GM18520 (cell line): ENCODE data around the gene COX10.
"Not testable (repeated sequence)": the region's sequence is repeated elsewhere in the genome, so short reads cannot be mapped to it uniquely, and the experiment has no call there.

Experiments used
- ATAC-seq: cut with Tn5 transposase; IDR thresholded peaks from one replicate; pipeline ENCODE4 v1.9.1; 2021; ENCODE audit not compliant: unreplicated experiment

The COX10 gene

DNA sequence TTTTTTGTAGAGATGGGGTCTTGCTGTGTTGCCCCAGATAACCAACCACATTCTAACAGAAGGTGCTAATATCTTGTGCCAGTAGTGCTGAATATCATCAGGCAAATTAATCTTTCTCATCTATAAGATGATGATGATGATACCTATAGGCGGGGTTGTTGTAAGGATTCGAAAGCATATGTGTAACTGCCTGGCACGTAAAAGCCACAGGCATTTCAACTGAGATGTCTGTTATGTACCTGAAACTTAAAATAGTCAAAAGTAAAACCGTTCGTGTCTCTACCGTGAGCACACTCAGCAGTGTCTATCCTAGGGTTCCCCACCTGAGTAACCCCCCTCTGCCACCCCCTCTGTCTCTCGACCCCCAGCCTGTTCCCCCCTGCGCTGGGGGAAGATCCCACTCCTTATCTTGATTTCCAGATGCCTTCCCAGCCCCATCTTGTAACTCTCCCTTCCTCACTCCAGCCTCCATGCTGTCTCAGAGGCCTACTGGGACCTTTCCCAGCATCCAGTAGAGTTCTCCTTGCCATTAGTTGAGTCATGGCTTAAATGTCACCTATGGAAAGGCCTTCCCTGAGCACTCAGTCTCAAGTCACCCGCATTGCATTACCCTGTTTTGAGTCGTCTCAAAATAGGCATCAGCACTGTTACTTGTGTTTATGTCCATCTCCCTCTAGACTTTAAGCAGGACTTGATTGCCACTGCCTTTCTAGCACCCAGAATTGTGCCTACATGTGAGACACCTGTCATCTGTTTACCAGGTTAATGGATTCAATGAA is 133.3 kb downstream of the COX10 start:
- no peak for ATAC-seq

DNA sequence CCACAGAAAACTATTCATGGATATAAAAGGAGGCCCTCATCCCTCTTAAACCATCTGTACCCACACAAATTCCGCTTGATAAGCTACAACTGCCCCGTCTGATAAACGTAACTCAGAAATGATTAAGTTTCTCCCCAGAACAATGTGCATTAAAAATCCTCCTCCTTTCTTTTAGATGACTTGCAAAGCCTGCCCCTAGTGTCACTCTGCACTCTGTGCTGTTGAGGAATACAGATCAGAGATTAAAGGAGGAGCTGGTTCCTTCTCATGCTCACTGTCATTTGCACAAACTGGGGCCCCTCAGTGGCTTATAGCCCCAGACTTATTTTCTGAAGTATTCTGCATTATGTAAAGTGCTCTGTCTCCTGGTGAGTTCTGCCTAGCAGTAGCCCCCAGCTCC is 134.1 kb downstream of the COX10 start:
- ATAC-seq, result no peak

DNA sequence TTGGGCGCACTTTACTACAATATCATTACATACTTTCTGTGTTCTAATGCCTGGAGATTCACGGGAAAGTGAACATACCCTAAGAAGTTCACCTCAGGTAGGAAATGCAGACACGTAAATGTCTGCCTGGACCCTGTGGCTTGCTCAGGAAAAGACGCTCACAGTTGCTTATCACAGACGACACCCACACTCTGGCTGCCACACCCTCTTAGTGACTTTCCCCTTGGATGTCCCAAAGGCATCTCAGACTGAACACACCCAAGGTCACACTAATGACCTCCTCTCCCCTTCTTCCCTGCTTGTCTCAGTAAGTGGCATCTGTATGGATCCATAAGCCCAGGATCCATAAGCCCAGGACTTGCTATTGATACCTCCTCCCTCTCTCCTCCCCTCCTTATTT is 134.8 kb downstream of the COX10 start:
- ATAC-seq, result no peak

DNA sequence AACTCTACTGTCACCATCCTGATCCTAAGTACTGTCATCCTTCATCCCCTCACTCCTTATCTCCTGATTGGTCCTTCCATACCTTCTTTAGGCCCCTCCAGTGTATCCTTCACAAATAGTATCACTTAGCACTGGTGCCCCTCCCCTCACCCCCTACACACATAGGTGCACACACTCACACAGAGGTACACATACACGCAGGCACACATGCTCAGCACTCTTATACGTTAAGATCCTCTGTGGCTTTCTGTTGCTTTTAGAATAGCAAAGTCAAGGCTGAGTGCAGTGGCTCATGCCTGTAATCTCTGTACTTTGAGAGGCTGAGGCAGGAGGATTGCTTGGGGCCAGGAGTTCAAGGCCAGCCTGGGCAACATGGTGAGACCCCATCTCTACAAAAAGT is 135.2 kb downstream of the COX10 start:
- ATAC-seq, result no peak

- no peak for ATAC-seq
Measured at GRCh38 chr17:14205380-14205779, 136.1 kb downstream of the COX10 start.

- ATAC-seq, result no peak
Measured at GRCh38 chr17:14205992-14206461, 136.7 kb downstream of the COX10 start.

GRCh38 chr17:14206891-14207290 is 137.6 kb downstream of the COX10 start:
- no peak for ATAC-seq

DNA sequence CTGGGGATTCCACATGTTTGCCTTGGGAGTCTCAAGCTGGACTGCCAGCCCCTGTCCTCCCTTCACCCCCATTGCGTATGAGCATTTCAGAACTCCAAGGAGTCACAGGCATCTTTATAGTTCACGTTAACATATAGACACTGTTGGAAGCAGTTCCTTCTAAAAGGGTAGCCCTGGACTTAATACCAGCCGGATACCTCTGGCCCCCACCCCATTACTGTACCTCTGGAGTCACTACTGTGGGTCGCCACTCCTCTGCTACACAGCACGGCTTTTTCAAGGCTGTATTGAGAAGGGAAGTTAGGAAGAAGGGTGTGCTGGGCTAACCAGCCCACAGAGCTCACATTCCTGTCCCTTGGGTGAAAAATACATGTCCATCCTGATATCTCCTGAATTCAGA is 138.5 kb downstream of the COX10 start:
- no peak for ATAC-seq

DNA sequence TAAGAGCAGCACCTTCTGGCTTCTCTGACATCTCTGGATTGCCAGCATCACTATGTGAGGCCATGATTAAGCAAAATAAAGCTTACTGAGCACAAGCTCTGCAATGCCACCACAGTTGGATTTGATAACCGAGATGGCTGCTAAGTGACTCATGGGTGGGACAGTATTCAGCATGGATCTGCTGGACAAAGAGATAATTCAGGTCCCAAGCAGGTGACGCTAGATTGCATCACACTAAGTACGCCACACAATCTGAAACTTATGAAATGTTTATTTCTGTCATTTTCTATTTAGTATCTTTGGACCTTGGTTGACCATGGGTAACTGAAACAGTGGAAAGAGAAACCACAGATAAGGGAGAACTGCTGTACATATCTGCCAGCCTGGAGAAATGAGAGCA is 139.9 kb downstream of the COX10 start:
- ATAC-seq, result no peak

- ATAC-seq, result no peak
Measured at GRCh38 chr17:14211246-14211645, 141.9 kb downstream of the COX10 start.

DNA sequence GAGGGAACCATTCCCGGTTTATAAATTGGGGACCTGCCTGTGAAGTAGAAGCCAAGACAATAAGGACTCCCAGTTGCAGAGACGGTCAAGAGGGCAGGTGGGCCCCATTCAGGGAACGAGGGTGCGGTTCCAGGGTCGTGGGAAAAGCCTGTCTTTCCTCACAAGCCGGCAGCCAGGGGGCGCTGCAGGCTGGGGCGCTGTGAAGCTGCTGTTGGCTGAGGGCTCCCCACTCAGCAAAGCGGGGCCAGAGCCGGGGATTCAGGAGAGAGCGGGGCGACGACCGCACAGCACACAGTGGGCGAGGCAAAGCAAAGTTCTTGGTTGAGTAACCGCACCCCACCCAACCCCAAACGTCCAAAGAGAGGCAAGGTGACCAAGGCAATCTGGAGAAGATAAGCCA is 142.5 kb downstream of the COX10 start:
- no peak for ATAC-seq

DNA sequence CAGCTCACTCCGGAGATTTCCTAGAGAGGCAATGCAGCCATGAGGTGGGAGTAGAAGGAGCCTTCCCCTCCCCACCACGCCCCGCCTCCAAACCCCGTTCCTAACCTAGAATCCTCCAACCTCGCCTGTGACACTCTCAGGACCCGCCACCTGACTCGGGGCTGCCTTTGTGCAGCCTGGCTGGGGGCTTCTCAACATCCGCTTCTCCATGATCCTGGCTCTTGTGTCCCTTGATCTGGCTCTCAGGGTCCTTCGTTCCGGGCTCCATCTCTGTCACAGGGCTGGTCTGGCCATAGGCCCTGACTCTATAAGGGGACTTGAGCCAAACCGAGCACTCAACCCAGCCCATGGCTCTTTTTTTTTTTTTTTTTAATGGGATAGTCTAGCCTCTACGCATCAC is 143.1 kb downstream of the COX10 start:
- no peak for ATAC-seq

- no peak for ATAC-seq
Measured at GRCh38 chr17:14214271-14214670, 145.0 kb downstream of the COX10 start.

DNA sequence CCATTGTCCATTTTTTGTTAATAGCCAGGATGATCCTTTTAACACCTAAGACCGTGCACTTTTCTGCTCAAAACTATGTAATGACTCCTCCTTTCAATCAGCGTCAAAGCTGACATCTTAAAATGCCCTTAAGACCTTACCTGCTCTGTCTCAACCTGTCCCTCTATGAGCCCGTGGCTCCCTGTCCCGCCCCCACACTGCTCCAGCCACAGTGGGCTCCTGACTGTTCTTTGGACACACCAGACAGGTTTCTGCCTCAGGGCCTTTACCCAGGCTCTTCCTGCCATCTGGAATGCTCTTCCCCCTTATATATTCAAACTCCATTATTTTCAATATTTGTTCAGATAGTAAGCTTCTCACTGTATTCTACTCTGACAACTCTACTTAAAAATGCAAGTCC is 153.3 kb downstream of the COX10 start:
- no peak for ATAC-seq

- no peak for ATAC-seq
Measured at GRCh38 chr17:14225254-14225980, 156.1 kb downstream of the COX10 start.

- ATAC-seq, result no peak
Measured at GRCh38 chr17:14227052-14227451, 157.7 kb downstream of the COX10 start.

DNA sequence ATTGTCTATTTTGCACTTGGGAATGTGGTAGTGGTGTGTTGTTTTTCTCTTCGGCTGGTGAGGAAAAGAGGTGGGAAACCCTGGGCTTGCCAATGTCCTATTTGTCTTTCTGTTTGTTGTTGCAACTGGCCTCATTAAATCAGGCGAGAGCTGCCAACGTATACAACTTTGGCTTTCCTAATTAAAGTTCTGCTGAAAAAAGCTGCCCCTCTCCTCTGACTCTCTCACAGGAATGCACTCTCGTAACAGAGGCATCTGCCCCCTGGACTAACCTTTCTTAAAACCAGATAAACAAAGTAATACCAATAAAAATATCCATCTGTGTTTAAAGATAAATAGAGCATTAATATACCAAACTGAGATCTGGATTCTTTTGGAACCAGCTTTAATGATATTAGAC is 159.6 kb downstream of the COX10 start:
- no peak for ATAC-seq

DNA sequence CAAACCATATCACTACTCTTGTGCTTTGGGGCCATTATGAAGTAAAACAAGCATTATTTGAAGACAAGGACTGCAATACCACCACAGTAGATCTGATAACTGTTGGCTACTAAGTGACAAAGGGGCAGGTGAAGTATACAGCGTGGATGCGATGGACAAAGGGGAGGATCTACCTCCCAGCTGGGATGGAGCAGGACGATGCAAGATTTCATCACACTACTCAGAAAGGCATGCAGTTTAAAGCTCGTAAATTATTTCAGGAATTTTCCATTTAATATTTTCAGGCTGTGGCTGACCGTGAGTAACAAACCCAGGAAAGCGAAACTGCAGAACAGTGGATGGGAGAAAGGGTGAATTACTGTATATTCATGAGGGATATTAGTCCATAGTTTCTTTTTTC is 161.9 kb downstream of the COX10 start:
- not testable (repeated sequence) for ATAC-seq

DNA sequence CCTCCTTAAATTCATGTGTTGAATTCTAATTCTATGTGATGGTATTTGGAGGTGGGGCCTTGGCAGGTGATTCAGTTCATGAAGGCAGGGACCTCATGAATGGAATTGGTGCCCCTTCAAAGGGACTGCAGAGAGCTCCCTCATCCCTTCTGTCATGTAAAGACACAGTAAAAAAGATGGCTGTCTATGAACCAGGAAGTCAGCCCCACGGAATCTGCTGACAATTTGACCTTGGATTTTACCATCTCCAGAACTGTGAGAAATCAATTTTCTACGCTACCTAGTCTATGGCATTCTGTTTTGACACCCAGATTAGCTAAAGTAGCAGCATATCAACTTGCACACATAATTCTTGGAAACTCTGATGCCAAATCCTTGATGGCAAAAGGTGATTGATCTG is 165.7 kb downstream of the COX10 start:
- not testable (repeated sequence) for ATAC-seq

GRCh38 chr17:14236032-14236431 is 166.7 kb downstream of the COX10 start:
- ATAC-seq, result not testable (repeated sequence)

- not testable (repeated sequence) for ATAC-seq
Measured at GRCh38 chr17:14236762-14237161, 167.5 kb downstream of the COX10 start, which contains the start of gene CDRT15. Gene CDRT15, minus strand, starts transcription at chr17:14236862. Its CDS starts 29 bp downstream, at chr17:14236833.

DNA sequence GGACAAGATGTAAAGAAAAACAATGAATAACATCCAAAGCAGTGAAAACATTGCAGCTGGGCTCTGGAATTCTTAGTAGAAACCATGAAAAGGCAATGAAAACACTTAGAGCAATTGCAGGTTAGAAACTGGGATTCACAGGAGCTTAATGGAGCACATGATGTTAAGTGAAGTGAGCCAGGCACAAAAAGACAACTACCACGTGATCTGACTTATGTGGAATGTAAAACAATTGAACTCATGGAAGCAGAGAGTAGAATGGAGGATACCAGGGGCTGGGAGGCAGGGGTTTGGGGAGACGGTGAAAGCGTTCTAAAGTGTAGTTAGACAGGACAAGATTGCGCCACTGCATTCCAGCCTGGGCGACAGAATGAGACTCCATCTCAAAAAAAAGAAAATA is 170.0 kb downstream of the COX10 start:
- not testable (repeated sequence) for ATAC-seq
